GM23248 (cell line): ENCODE results near the gene IDI2.

Experiments
- EZH2 ChIP-seq: fragments of 200-600 bp; sonication (generic); IDR thresholded peaks from 2 replicates; pipeline ENCODE4 v1.6.1; 2018; ENCODE audit warnings: antibody characterized with exemption, mild to moderate bottlenecking; ENCODE audit not compliant: insufficient read depth, poor library complexity, severe bottlenecking
- EZH2phosphoT487 ChIP-seq: fragments of 200-600 bp; sonication (generic); IDR thresholded peaks from 2 replicates; pipeline ENCODE4 v1.6.1; 2018; ENCODE audit warnings: antibody characterized with exemption, moderate library complexity, mild to moderate bottlenecking, low read depth; ENCODE audit not compliant: insufficient read depth

DNA sequence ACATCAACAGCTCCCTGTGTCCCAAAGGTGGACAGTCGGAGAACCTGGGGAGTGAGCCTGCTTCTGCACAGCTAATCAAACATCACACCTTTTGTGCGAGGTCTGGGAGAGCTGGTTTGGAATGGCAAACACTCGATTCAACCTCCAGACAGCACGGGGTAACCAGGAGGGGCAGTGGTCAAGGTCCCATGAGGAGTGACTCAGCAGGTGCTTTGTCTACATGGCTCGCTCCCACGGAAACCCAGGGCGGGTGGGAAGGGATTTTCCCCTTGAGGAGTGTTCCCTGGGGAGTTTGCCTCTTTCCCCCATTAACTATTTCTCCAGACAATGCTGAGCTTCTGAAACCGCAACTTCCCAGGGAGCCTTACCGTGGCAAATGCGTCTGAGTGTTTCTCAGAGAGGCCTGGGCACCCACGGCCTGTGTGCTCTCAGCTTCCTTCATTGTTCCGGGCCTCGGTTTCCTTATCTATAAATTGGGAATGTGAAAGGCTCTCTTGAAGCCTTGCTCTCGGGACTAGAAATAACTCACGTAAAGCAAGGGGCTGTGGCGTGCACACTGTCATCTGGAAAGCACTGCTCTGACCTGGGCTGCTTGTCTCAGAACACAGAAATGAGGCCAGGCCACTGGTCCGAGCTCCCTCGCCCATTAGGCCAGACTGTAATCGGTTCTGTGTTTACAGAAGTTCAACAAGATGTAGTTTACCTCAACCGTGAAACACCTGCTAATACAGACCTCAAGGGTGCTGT is 51.4 kb downstream of the IDI2 start:
- TF ChIP-seq EZH2 (no peak), EZH2phosphoT487 (no peak)
